ENCODE measurements around the gene ITGB1BP2.
"Not testable (repeated sequence)": the region's sequence is repeated elsewhere in the genome, so short reads cannot be mapped to it uniquely, and the experiment has no call there.

ITGB1BP2 gene

DNA sequence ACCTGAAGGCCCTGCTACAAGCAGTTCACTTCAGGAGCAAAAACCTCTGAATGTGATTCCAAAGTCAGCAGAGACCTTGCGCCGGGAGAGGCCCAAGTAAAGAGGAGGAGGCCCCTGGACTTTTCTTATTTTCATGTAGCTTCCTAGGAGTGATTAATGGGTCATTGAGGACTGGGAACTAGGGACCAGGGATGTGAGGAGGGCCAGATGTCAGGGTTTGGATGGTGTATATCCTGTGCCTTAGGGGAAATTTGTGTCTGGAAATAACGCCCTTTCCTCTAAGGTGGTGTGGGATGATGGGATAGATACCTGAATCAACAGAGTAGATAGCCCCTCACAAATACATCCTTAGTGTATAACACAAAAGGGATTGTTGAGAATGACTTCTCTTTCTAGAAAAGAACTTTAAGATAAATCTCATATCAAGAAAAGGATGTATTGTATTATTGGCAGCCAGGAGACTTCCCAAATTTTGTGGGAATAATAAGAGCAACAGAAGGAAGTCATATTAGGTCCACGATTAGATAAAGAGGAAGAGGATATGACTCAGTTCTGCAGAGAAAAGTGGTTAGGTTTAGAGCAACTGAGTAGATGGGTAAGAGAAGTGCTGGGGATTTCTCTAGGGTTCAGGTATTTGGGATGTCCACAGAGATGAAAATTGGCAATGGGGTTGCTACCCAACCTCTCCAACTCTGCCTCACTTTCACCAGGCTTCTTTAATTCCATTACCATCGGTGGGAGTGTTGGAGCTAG lies 1.1 kb downstream of the ITGB1BP2 start:
- ChIA-PET CTCF (no interaction called here), POLR2A (interaction anchor here (3.1 kb wide), 1 partner anchor 19 kb away, joined by 19 read pairs; the partner anchor contains the start of gene NONO)

DNA sequence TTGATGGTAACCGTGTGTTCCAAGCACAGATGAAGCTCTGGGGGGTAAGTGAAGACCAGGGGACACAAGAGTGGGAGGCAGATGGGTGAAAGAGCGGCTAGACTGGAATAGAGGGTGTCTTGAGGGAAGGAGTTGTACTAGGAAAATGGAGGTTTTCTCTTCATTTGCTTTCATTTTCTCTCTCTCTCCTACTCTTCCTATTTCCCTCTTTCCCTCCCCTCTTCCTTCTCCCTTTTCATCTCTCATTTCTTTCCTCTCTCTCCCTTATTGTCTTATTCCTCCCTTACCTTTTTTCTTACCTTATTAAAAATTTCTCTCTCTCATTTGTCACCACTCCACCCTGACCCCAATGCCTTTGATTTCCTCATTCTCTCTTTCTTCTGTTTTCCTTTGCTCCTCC lies 3.0 kb downstream of the ITGB1BP2 start:
- ChIA-PET POLR2A (interaction anchor here (1.1 kb wide), 1 partner anchor 21 kb away, joined by 3 read pairs; the partner anchor contains the start of gene NONO), CTCF (no interaction called here)
- no peak for DNase-seq (ENCODE audit: extremely low spot score)
- TF ChIP-seq, protein P1, sequence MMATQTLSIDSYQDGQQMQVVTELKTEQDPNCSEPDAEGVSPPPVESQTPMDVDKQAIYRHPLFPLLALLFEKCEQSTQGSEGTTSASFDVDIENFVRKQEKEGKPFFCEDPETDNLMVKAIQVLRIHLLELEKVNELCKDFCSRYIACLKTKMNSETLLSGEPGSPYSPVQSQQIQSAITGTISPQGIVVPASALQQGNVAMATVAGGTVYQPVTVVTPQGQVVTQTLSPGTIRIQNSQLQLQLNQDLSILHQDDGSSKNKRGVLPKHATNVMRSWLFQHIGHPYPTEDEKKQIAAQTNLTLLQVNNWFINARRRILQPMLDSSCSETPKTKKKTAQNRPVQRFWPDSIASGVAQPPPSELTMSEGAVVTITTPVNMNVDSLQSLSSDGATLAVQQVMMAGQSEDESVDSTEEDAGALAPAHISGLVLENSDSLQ (IDR thresholded peaks at IDR 0.05), result no peak
- TF ChIP-seq HDGF (IDR thresholded peaks at IDR 0.05; ENCODE audit: borderline replicate concordance), result no peak
- no peak for TF ChIP-seq TARDBP (IDR thresholded peaks at IDR 0.05)
- no peak for TF ChIP-seq CTBP1 (IDR thresholded peaks at IDR 0.05; ENCODE audit: borderline replicate concordance)
- no peak for TF ChIP-seq L3MBTL2 (conservative IDR thresholded peaks at IDR 0.05)
- TF ChIP-seq SP1 (IDR thresholded peaks at IDR 0.05), result no peak
- no peak for TF ChIP-seq FOXA1 (IDR thresholded peaks at IDR 0.05)
- TF ChIP-seq LEF1 (IDR thresholded peaks at IDR 0.05; ENCODE audit: borderline replicate concordance), result no peak
- TF ChIP-seq SUZ12 (IDR thresholded peaks at IDR 0.05), result no peak
- TF ChIP-seq ARNT (IDR thresholded peaks at IDR 0.05), result no peak
- no peak for TF ChIP-seq BHLHE40 (IDR thresholded peaks at IDR 0.05; ENCODE audit: borderline replicate concordance)

More for the DNA sequence above, 1.1 kb downstream of the ITGB1BP2 start:
- TF ChIP-seq SUZ12 (IDR thresholded peaks at IDR 0.05) (no peak), TARDBP (IDR thresholded peaks at IDR 0.05) (no peak), LEF1 (IDR thresholded peaks at IDR 0.05; ENCODE audit: borderline replicate concordance) (no peak), ELF4 (IDR thresholded peaks at IDR 0.05) (no peak), FOXK2 (IDR thresholded peaks at IDR 0.05) (no peak), CTBP1 (IDR thresholded peaks at IDR 0.05; ENCODE audit: borderline replicate concordance) (no peak), BHLHE40 (IDR thresholded peaks at IDR 0.05; ENCODE audit: borderline replicate concordance) (no peak), HDGF (IDR thresholded peaks at IDR 0.05; ENCODE audit: borderline replicate concordance) (no peak), ZNF384 (IDR thresholded peaks at IDR 0.05) (no peak), L3MBTL2 (conservative IDR thresholded peaks at IDR 0.05) (no peak), FOXM1 (IDR thresholded peaks at IDR 0.05; ENCODE audit: borderline replicate concordance) (no peak), SP1 (IDR thresholded peaks at IDR 0.05) (no peak), NFRKB (IDR thresholded peaks at IDR 0.05) (no peak), FOXA1 (IDR thresholded peaks at IDR 0.05) (no peak), ARNT (IDR thresholded peaks at IDR 0.05) (no peak)
- TF ChIP-seq, protein P1 (IDR thresholded peaks at IDR 0.05), result no peak
- no peak for DNase-seq (ENCODE audit: extremely low spot score)

DNA sequence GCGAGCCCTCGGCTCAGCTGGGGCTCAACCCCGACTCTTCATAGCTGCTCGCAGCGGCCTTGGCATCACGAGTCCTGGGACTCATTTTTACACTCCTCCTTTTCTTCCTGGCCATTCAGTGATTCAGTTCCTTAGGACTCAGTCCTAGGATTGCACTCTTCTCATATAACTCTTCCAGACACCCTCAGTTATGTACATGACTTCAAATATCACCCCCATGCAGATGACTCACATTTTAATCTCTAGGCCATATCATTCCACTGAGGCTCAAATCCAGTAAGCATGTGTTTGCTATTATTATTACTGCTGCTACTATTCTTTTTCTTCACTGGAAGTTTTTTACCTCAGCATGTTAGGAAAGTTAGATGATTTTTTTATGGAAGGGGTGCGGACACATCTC lies 14.4 kb downstream of the ITGB1BP2 start:
- TF ChIP-seq BHLHE40 (IDR thresholded peaks at IDR 0.05; ENCODE audit: borderline replicate concordance), result no peak
- TF ChIP-seq HDGF (IDR thresholded peaks at IDR 0.05; ENCODE audit: borderline replicate concordance), result no peak
- no peak for TF ChIP-seq L3MBTL2 (conservative IDR thresholded peaks at IDR 0.05)
- no peak for TF ChIP-seq ARNT (IDR thresholded peaks at IDR 0.05)
- no peak for TF ChIP-seq SP1 (IDR thresholded peaks at IDR 0.05)
- no peak for TF ChIP-seq LEF1 (IDR thresholded peaks at IDR 0.05; ENCODE audit: borderline replicate concordance)
- TF ChIP-seq CTBP1 (IDR thresholded peaks at IDR 0.05; ENCODE audit: borderline replicate concordance), result no peak
- TF ChIP-seq TARDBP (IDR thresholded peaks at IDR 0.05), result no peak
- TF ChIP-seq FOXK2 (IDR thresholded peaks at IDR 0.05), result no peak
- no peak for TF ChIP-seq ELF4 (IDR thresholded peaks at IDR 0.05)
- TF ChIP-seq SUZ12 (IDR thresholded peaks at IDR 0.05), result no peak
- TF ChIP-seq ZNF384 (IDR thresholded peaks at IDR 0.05), result no peak
- no peak for TF ChIP-seq NFRKB (IDR thresholded peaks at IDR 0.05)
- TF ChIP-seq FOXA1 (IDR thresholded peaks at IDR 0.05), result no peak
- TF ChIP-seq, protein P1 (IDR thresholded peaks at IDR 0.05), result no peak
- TF ChIP-seq FOXM1 (IDR thresholded peaks at IDR 0.05; ENCODE audit: borderline replicate concordance), result no peak
- CTCF ChIA-PET, result no interaction called here
- DNase-seq (ENCODE audit: extremely low spot score), result no peak
- POLR2A ChIA-PET, result no interaction called here

DNA sequence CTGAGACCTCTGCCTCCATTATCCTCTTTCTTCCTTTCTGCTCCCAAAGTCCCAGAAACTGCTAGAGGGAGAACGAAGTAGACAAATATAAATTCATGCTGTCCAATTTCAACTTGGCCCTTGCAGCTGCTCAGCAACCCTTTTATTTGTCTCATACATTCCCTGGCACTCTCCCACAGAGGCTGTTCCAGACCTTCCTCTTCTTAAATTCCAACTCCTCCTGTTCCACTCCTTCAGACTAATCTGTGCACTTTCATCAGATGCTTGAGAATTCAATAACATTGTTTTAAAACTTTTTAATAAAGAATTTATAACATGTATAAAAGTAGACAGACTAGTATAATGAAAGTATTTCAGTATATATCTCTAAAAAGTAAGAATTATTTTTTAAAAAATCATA lies 15.4 kb downstream of the ITGB1BP2 start:
- CTCF ChIA-PET; DNase-seq (ENCODE audit: extremely low spot score); POLR2A ChIA-PET: not testable (repeated sequence)

DNA sequence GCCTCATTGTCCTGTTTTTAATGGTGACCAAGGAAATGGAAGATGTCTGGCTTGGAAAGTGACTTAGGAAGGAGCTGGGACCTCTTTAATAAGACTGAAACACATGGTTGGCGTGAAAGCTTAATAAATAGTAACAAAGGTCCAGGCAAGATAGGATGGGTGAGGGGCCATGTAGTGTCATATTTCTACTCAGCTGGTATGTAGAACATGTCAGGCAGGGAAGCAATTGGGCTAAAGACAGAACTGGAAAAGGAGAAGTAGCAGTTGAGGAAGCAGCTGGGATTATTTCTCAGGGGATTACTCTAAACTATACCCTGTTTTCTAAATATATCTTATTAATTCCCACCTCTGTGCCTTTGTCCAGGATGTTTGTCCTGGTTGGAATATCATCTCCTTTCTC lies 18.6 kb downstream of the ITGB1BP2 start:
- CTCF ChIA-PET, result no interaction called here
- TF ChIP-seq LEF1 (IDR thresholded peaks at IDR 0.05; ENCODE audit: borderline replicate concordance) (no peak), TARDBP (IDR thresholded peaks at IDR 0.05) (no peak), CTBP1 (IDR thresholded peaks at IDR 0.05; ENCODE audit: borderline replicate concordance) (no peak), ZNF384 (IDR thresholded peaks at IDR 0.05) (no peak), HDGF (IDR thresholded peaks at IDR 0.05; ENCODE audit: borderline replicate concordance) (no peak), BHLHE40 (IDR thresholded peaks at IDR 0.05; ENCODE audit: borderline replicate concordance) (no peak), SP1 (IDR thresholded peaks at IDR 0.05) (no peak), NFRKB (IDR thresholded peaks at IDR 0.05) (no peak), ELF4 (IDR thresholded peaks at IDR 0.05) (no peak), FOXK2 (IDR thresholded peaks at IDR 0.05) (no peak), ARNT (IDR thresholded peaks at IDR 0.05) (no peak), FOXA1 (IDR thresholded peaks at IDR 0.05) (no peak), FOXM1 (IDR thresholded peaks at IDR 0.05; ENCODE audit: borderline replicate concordance) (no peak), L3MBTL2 (conservative IDR thresholded peaks at IDR 0.05) (no peak), SUZ12 (IDR thresholded peaks at IDR 0.05) (no peak)
- TF ChIP-seq, protein P1 (IDR thresholded peaks at IDR 0.05), result no peak
- no peak for DNase-seq (ENCODE audit: extremely low spot score)
- POLR2A ChIA-PET, result no interaction called here
